K562 (cell line): ENCODE results near the gene COMP. TPM values are rescaled to one million over a fixed set of nuclear protein-coding genes. Genes with fewer than 3 reads are reported as not detected.

Source experiments
- ATAC-seq: fragments of 200-7000 bp; cut with Tn5 transposase; 3 replicates; pipeline ENCODE4 v1.9.1; 2020; ENCODE audit warnings: moderate library complexity
- BruUV-seq: library from RNA; stranded (reverse); fragments of 400-500 nt; replicated peaks from 2 replicates; lab custom pipeline; 2021; lab: Mats Ljungman, UMichigan
- CTCF ChIA-PET: fragments of 300-600 bp; formaldehyde crosslinking; extraction: SDS; loops from one replicate; lab custom pipeline; 2021; ENCODE audit warnings: low intra/inter-chr PET ratio; lab: Yijun Ruan, JAX
- POLR2A ChIA-PET: fragments of 300-600, 350-650 bp; sonication (Branson Sonifier 250); formaldehyde crosslinking; extraction: SDS; loops from one replicate; lab custom pipeline; 2021; ENCODE audit warnings: antibody characterized with exemption, inconsistent platforms; lab: Yijun Ruan, JAX
- DNase-seq, 4 experiments: peaks; one replicate each; pipeline versions ENCODE4 v3.0.0 to v3.0.0-alpha.2; 2011 to 2018; ENCODE audit warnings: low spot score in 3 of 4, mixed read lengths in 3 of 4; ENCODE audit errors: extremely low read depth in 1 of 4
- FAIRE-seq: peaks from 2 replicates; lab custom pipeline; 2011; peaks lifted over from hg19 to GRCh38; lab: Jason Lieb, UNC
- H2AFZ ChIP-seq: 2 replicates; pipeline ENCODE4 v1.6.0; 2011; ENCODE audit warnings: low read depth, low read length, control low read depth, inconsistent platforms
- H3K27ac ChIP-seq: fragments of 200-600 bp; 3 replicates; pipeline ENCODE4 v1.8.0; 2011; ENCODE audit warnings: low read depth, mild to moderate bottlenecking, control low read depth, inconsistent platforms, low read length, moderate library complexity, mixed read lengths; ENCODE audit errors: extremely low read depth
- H3K27me3 ChIP-seq, 2 experiments: fragments of 300-600 bp in 1 of 2; 2 replicates in 1 of 2; 3 replicates in 1 of 2; pipeline versions ENCODE4 v1.6.0 to v1.8.0; 2011; ENCODE audit warnings: inconsistent platforms in 2 of 2, low read length in 2 of 2, mild to moderate bottlenecking in 1 of 2, mixed read lengths in 1 of 2, moderate library complexity in 1 of 2; ENCODE audit not compliant: control insufficient read depth in 2 of 2, insufficient read depth in 2 of 2
- H3K36me3 ChIP-seq: fragments of 300-600 bp; 3 replicates; pipeline ENCODE4 v1.8.0; 2011; ENCODE audit warnings: mild to moderate bottlenecking, low read length, inconsistent platforms; ENCODE audit not compliant: control insufficient read depth, insufficient read depth
- H3K4me1 ChIP-seq, 2 experiments: fragments of 200-600 bp in 1 of 2; replicated peaks in 1 of 2; 2 replicates in 1 of 2; 3 replicates in 1 of 2; pipeline versions ENCODE4 v1.5.1 to v1.8.0; 2011; ENCODE audit warnings: inconsistent platforms in 2 of 2, low read length in 2 of 2, mild to moderate bottlenecking in 1 of 2, mixed read lengths in 1 of 2, moderate library complexity in 1 of 2; ENCODE audit not compliant: control insufficient read depth in 2 of 2, insufficient read depth in 2 of 2
- H3K4me2 ChIP-seq: 2 replicates; pipeline ENCODE4 v1.6.1; 2011; ENCODE audit warnings: low read length, control low read depth, inconsistent platforms, mixed read lengths; ENCODE audit not compliant: insufficient read depth
- H3K4me3 ChIP-seq: fragments of 200-600 bp; sonication (generic), shearing (Covaris generic); 2 replicates; pipeline ENCODE4 v1.5.1; 2016; ENCODE audit warnings: control low read depth, inconsistent platforms
- H3K79me2 ChIP-seq: fragments of 200-600 bp; 3 replicates; pipeline ENCODE4 v1.8.0; 2011; ENCODE audit warnings: low read length, inconsistent platforms; ENCODE audit not compliant: control insufficient read depth, insufficient read depth
- H3K9ac ChIP-seq, 2 experiments: 2 replicates each; pipeline versions ENCODE4 v1.6.0 to v1.6.1; 2011; ENCODE audit warnings: low read depth in 2 of 2, low read length in 2 of 2, control low read depth in 1 of 2, inconsistent platforms in 1 of 2, mild to moderate bottlenecking in 1 of 2, mixed read lengths in 1 of 2; ENCODE audit not compliant: insufficient read depth in 1 of 2
- H3K9me1 ChIP-seq: one replicate; pipeline ENCODE4 v1.6.0; 2011; ENCODE audit warnings: inconsistent platforms, mild to moderate bottlenecking, low read length, moderate library complexity; ENCODE audit not compliant: control insufficient read depth, insufficient read depth
- H3K9me3 ChIP-seq: replicated peaks from 2 replicates; pipeline ENCODE4 v1.5.1; 2011; ENCODE audit warnings: low read depth, low read length, inconsistent platforms; ENCODE audit not compliant: control insufficient read depth, insufficient read depth
- H4K20me1 ChIP-seq: replicated peaks from 2 replicates; pipeline ENCODE4 v1.6.1; 2011; ENCODE audit warnings: low read length, inconsistent platforms, mixed read lengths; ENCODE audit not compliant: control insufficient read depth, insufficient read depth
- BCOR ChIP-seq: fragments of 450-650 bp; IDR thresholded peaks from 2 replicates; pipeline ENCODE4 v1.6.1; 2016
- BMI1 ChIP-seq: fragments of 150-350 bp; IDR thresholded peaks from 2 replicates; pipeline ENCODE4 v1.6.1; 2014; ENCODE audit warnings: low read length
- CSDE1 ChIP-seq, 2 experiments: fragments of 450-650 bp; IDR thresholded peaks; 2 replicates each; pipeline ENCODE4 v1.6.1; 2016; ENCODE audit warnings: mild to moderate bottlenecking in 1 of 2
- ELF1 ChIP-seq: fragments of 200-800 bp; sonication (Bioruptor generic); IDR thresholded peaks from 2 replicates; pipeline ENCODE4 v1.6.1; 2016; ENCODE audit warnings: missing genetic modification characterization, missing compliant biosample characterization
- GTF2E2 ChIP-seq: fragments of 200-800 bp; sonication (Bioruptor generic); IDR thresholded peaks from 2 replicates; pipeline ENCODE4 v1.6.1; 2016; ENCODE audit warnings: missing genetic modification characterization, missing compliant biosample characterization
- KDM1A ChIP-seq, 2 experiments: fragments of 450-650 bp; IDR thresholded peaks; 2 replicates each; pipeline ENCODE4 v1.6.1; 2016; ENCODE audit warnings: mild to moderate bottlenecking in 2 of 2
- LARP7 ChIP-seq: fragments of 450-650 bp; IDR thresholded peaks from 2 replicates; pipeline ENCODE4 v1.6.1; 2016
- RBM25 ChIP-seq: fragments of 200-400 bp; formaldehyde crosslinking; IDR thresholded peaks from 2 replicates; pipeline ENCODE4 v1.6.1; 2018; ENCODE audit warnings: low read length, low read depth, moderate library complexity; ENCODE audit not compliant: severe bottlenecking
- SIN3B ChIP-seq: fragments of 450-650 bp; IDR thresholded peaks from 2 replicates; pipeline ENCODE4 v1.6.1; 2017; ENCODE audit warnings: low read depth, mild to moderate bottlenecking, moderate library complexity
- TAF1 ChIP-seq: IDR thresholded peaks from 2 replicates; pipeline ENCODE4 v1.6.1; 2011; ENCODE audit warnings: mild to moderate bottlenecking, low read length, moderate library complexity; ENCODE audit not compliant: insufficient read depth, control insufficient read depth, severe bottlenecking; ENCODE audit errors: extremely low read depth
- TFE3 ChIP-seq: fragments of 450-650 bp; formaldehyde crosslinking; IDR thresholded peaks from 2 replicates; pipeline ENCODE4 v1.4.0; 2020; ENCODE audit warnings: mild to moderate bottlenecking, mixed read lengths
- YY1 ChIP-seq, 3 experiments: IDR thresholded peaks; 2 replicates each; pipeline ENCODE4 v1.6.1; 2011; ENCODE audit warnings: low read length in 2 of 3, mild to moderate bottlenecking in 2 of 3, moderate library complexity in 2 of 3, borderline replicate concordance in 1 of 3, control low read depth in 1 of 3, low read depth in 1 of 3; ENCODE audit not compliant: insufficient read depth in 3 of 3, insufficient replicate concordance in 2 of 3, control insufficient read depth in 1 of 3, insufficient read length in 1 of 3; ENCODE audit errors: extremely low read depth in 1 of 3
- ZNF232 ChIP-seq: sonication (generic); formaldehyde crosslinking; IDR thresholded peaks from 2 replicates; pipeline ENCODE4 v1.8.0; 2022; ENCODE audit warnings: mild to moderate bottlenecking, missing genetic modification reagents
- WGBS: fragments of 100-300 bp; shearing (Covaris generic); methylation state at CpG from one replicate; pipeline ENCODE4 v1.1.6; 2016; ENCODE audit warnings: low coverage, mixed read lengths; ENCODE audit not compliant: insufficient coverage; ENCODE audit errors: missing lambda C conversion rate; 5-methylcytosine and 5-hydroxymethylcytosine counted together
- in situ Hi-C: fragments of 300-500 bp; cut with MboI; formaldehyde crosslinking; loops from 4 replicates; pipeline ENCODE4 v1.15.0; 2018; ENCODE audit warnings: inconsistent platforms, mixed read lengths
- intact Hi-C: fragments of 100-400 bp; cut with micrococcal nuclease; formaldehyde crosslinking; loops from 2 replicates; pipeline ENCODE4 v1.14.2; 2022
- polyA plus RNA-seq, 8 experiments: library from polyadenylated mRNA; depleted of rRNA in 4 of 8; stranded (reverse) in 5 of 8; unstranded in 3 of 8; fragments of >200 nt; fragmentation: Nextera tagmentation in 2 of 8; fragmentation: Illumina TruSeq in 1 of 8; extraction: Ambion mirVana in 2 of 8; extraction: Trizol in 1 of 8; gene quantifications; 2 replicates each; pipeline versions ENCODE4 v1.2.1 to v1.2.3, GENCODE V29; 2011 to 2014; ENCODE audit warnings: inconsistent platforms in 1 of 8, missing spikeins in 1 of 8
- total RNA-seq, 7 experiments: library from RNA; depleted of rRNA in 6 of 7; stranded (reverse); fragments of >200 nt in 6 of 7; fragmentation: Illumina TruSeq in 2 of 7; extraction: Trizol in 2 of 7; gene quantifications; 2 replicates each; pipeline versions ENCODE4 v1.2.1 to v1.2.3, GENCODE V29; 2011 to 2021; ENCODE audit warnings: low replicate concordance in 1 of 7
- TF ChIP-seq, protein P1 (sequence below): fragments of 250-450 bp; sonication (Bioruptor Pico); IDR thresholded peaks from 2 replicates; pipeline ENCODE4 v1.4.0; 2020; ENCODE audit warnings: mild to moderate bottlenecking, moderate library complexity
- TF ChIP-seq, protein P2 (sequence below): sonication (generic); formaldehyde crosslinking; IDR thresholded peaks from 2 replicates; pipeline ENCODE4 v1.8.0; 2022; ENCODE audit warnings: mild to moderate bottlenecking, missing genetic modification reagents, borderline replicate concordance

COMP gene
- total and polyA plus RNA-seq, 9 of the 15 experiments (the other 6 are each of a cell fraction or from before 2014, with no cell fraction given): 0.07 TPM; not detected in 8

GRCh38 chr19:18792661-18793060 lies 1.6 kb upstream of the COMP start (continued):
- TF ChIP-seq YY1 (IDR thresholded peaks at IDR 0.05; ENCODE audit: borderline replicate concordance in 1 of 3, control insufficient read depth in 1 of 3, extremely low read depth in 1 of 3, insufficient read depth in 3 of 3, insufficient read length in 1 of 3, insufficient replicate concordance in 2 of 3, low read depth in 1 of 3, low read length in 2 of 3): no peak
- TF ChIP-seq RBM25: peak; percentile 72
- TF ChIP-seq, protein P1, sequence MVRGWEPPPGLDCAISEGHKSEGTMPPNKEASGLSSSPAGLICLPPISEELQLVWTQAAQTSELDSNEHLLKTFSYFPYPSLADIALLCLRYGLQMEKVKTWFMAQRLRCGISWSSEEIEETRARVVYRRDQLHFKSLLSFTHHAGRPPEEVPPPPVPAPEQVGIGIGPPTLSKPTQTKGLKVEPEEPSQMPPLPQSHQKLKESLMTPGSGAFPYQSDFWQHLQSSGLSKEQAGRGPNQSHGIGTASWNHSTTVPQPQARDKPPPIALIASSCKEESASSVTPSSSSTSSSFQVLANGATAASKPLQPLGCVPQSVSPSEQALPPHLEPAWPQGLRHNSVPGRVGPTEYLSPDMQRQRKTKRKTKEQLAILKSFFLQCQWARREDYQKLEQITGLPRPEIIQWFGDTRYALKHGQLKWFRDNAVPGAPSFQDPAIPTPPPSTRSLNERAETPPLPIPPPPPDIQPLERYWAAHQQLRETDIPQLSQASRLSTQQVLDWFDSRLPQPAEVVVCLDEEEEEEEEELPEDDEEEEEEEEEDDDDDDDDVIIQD (CRISPR knock-in tag): no peak
- TF ChIP-seq KDM1A (IDR thresholded peaks at IDR 0.05): peak in 1 of 2 experiments; percentile 12; a peak in 1 of 4 replicates
- TF ChIP-seq BCOR: peak; percentile 36; the same call in 1 of the 2 replicates

DNA sequence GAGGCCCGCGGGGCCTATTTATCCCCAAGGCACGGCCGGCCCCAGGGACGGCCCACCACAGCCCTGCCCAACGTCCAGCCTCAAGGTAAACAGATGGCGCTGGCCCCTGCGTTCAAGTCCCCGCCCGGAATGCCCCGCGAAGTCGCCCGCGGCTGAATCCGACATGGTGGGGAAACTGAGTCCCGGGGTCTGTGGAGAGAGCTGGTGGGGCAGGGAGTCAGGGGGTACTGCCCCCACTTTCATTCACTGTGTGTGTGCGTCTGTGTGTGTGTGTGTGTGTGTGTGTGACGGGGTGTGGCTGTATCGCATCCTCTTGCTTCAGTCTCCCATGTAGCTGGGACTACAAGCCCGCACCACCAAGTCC lies 192 bp upstream of the COMP start:
- intact Hi-C loops (no loop called here), in situ Hi-C loops (no loop called here)
- Histone ChIP-seq H3K4me3 (no peak overlapping the region), H4K20me1 (peaks cover 21% of the 10 kb centered on the region), H3K4me2 (no peak overlapping the region), H3K27me3 (peaks cover 19 to 46% of the 10 kb centered on the region in 2 experiments; a peak in 4 of 5 replicates), H3K4me1 (peaks cover 0 to 52% of the 10 kb centered on the region in 2 experiments; a peak in 3 of 5 replicates), H2AFZ (no peak overlapping the region), H3K9me3 (no peaks in the 10 kb centered on the region), H3K79me2 (no peaks in the 10 kb centered on the region), H3K9ac (no peak overlapping the region), H3K9me1 (no peaks in the 10 kb centered on the region), H3K36me3 (no peaks in the 10 kb centered on the region), H3K27ac (no peak overlapping the region)
- BruUV-seq: no TSS peak
- POLR2A ChIA-PET: no interaction called here
- CTCF ChIA-PET: no interaction called here
- no peak for FAIRE-seq
- WGBS: 42% methylated on average over 20 of the region's 21 CpGs
- no peak for DNase-seq
- ATAC-seq: no peak
- TF ChIP-seq TFE3: no peak
- no peak for TF ChIP-seq ZNF232
- TF ChIP-seq TAF1: no peak
- TF ChIP-seq LARP7: no peak
- TF ChIP-seq SIN3B: no peak
- no peak for TF ChIP-seq BMI1
- TF ChIP-seq CSDE1 (IDR thresholded peaks at IDR 0.05): no peak
- TF ChIP-seq GTF2E2: no peak
- no peak for TF ChIP-seq ELF1 (tag)
- TF ChIP-seq, protein P2, sequence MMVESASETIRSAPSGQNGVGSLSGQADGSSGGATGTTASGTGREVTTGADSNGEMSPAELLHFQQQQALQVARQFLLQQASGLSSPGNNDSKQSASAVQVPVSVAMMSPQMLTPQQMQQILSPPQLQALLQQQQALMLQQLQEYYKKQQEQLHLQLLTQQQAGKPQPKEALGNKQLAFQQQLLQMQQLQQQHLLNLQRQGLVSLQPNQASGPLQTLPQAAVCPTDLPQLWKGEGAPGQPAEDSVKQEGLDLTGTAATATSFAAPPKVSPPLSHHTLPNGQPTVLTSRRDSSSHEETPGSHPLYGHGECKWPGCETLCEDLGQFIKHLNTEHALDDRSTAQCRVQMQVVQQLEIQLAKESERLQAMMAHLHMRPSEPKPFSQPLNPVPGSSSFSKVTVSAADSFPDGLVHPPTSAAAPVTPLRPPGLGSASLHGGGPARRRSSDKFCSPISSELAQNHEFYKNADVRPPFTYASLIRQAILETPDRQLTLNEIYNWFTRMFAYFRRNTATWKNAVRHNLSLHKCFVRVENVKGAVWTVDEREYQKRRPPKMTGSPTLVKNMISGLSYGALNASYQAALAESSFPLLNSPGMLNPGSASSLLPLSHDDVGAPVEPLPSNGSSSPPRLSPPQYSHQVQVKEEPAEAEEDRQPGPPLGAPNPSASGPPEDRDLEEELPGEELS: no peak
